GM12878 (cell line): ENCODE measurements around the gene RNPEP.

Experiments
- CBX3 ChIP-seq: fragments of 200-600 bp; sonication (generic); IDR thresholded peaks from 2 replicates; pipeline ENCODE4 v1.6.1; 2016; ENCODE audit warnings: low read depth, borderline replicate concordance
- CTCF ChIP-seq, 3 experiments: IDR thresholded peaks in 2 of 3; conservative IDR thresholded peaks in 1 of 3; 2 replicates each; pipeline ENCODE4 v1.5.1; 2011; ENCODE audit warnings: low read depth in 3 of 3, low read length in 3 of 3, mild to moderate bottlenecking in 3 of 3, control low read depth in 2 of 3, moderate library complexity in 2 of 3, inconsistent platforms in 1 of 3, mixed read lengths in 1 of 3; ENCODE audit not compliant: control insufficient read depth in 2 of 3, insufficient read depth in 1 of 3; ENCODE audit errors: extremely low read depth in 1 of 3
- MAX ChIP-seq: IDR thresholded peaks from 2 replicates; pipeline ENCODE4 v1.6.1; 2012; ENCODE audit warnings: low read depth, low read length, improper control_type of control experiment
- NRF1 ChIP-seq: conservative IDR thresholded peaks from 2 replicates; pipeline ENCODE4 v1.6.1; 2011; ENCODE audit warnings: mild to moderate bottlenecking, low read depth, low read length, improper control_type of control experiment
- PBX3 ChIP-seq: IDR thresholded peaks from 2 replicates; pipeline ENCODE4 v1.6.1; 2011; ENCODE audit warnings: mild to moderate bottlenecking, low read depth, low read length, moderate library complexity; ENCODE audit not compliant: insufficient replicate concordance
- REST ChIP-seq: IDR thresholded peaks from 2 replicates; pipeline ENCODE4 v1.6.1; 2012; ENCODE audit warnings: mild to moderate bottlenecking, low read depth, low read length
- RFX5 ChIP-seq: IDR thresholded peaks from 2 replicates; pipeline ENCODE4 v1.6.1; 2011; ENCODE audit warnings: low read depth, low read length, improper control_type of control experiment

GRCh38 chr1:202016811-202017748 lies 34.6 kb downstream of the RNPEP start:
- TF ChIP-seq MAX (no peak), RFX5 (no peak), CBX3 (no peak), NRF1 (no peak), CTCF (IDR thresholded peaks at IDR 0.05 in 2 of 3, conservative IDR thresholded peaks at IDR 0.05 in 1 of 3; ENCODE audit: control insufficient read depth in 2 of 3, extremely low read depth in 1 of 3, insufficient read depth in 1 of 3, low read depth in 3 of 3, low read length in 3 of 3) (no peak), PBX3 (no peak), REST (no peak)
